ENCODE data around the gene PEX13. TPM values are rescaled to one million over a fixed set of nuclear protein-coding genes. Genes with fewer than 3 reads are reported as not detected.
A peak's percentile ranks its signal among the peaks of the same experiment; 100 is the strongest.

The PEX13 gene
- polyA plus RNA-seq, 4 donors: 10.3 to 28.8 (median 12.1) TPM

- Histone ChIP-seq H3K27me3 (ENCODE audit: control insufficient read depth in 3 of 3, insufficient read depth in 3 of 3, low read length in 3 of 3) (no peaks in the 10 kb centered on the region), H3K36me3 (ENCODE audit: control insufficient read depth in 3 of 3, insufficient read depth in 2 of 3, low read depth in 1 of 3, low read length in 3 of 3) (peaks cover 0 to 15% (median 1%) of the 10 kb centered on the region in 3 donors), H3K4me3 (ENCODE audit: low read depth in 1 of 3, low read length in 3 of 3) (no peak overlapping the region), H3K9me3 (ENCODE audit: control insufficient read depth in 2 of 2, insufficient read depth in 1 of 2, low read depth in 1 of 2, low read length in 1 of 2) (no peaks in the 10 kb centered on the region), H3K27ac (ENCODE audit: low read depth in 1 of 3, low read length in 2 of 3) (no peak overlapping the region), H3K4me1 (ENCODE audit: control insufficient read depth in 3 of 3, insufficient read depth in 2 of 3, low read depth in 1 of 3, low read length in 2 of 3) (no peaks in the 10 kb centered on the region)
- FAIRE-seq (no peak), DNase-seq (no peak)
Measured at GRCh38 chr2:61057562-61057961, 40.0 kb downstream of the PEX13 start.

GRCh38 chr2:61059382-61059781 lies 41.9 kb downstream of the PEX13 start:
- DNase-seq: no peak
- H3K4me1 ChIP-seq (ENCODE audit: control insufficient read depth in 3 of 3, insufficient read depth in 2 of 3, low read depth in 1 of 3, low read length in 2 of 3): no peaks in the 10 kb centered on the region
- H3K9me3 ChIP-seq (ENCODE audit: control insufficient read depth in 2 of 2, insufficient read depth in 1 of 2, low read depth in 1 of 2, low read length in 1 of 2): no peaks in the 10 kb centered on the region
- no peak for FAIRE-seq
- H3K27ac ChIP-seq (ENCODE audit: low read depth in 1 of 3, low read length in 2 of 3): no peak overlapping the region
- H3K27me3 ChIP-seq (ENCODE audit: control insufficient read depth in 3 of 3, insufficient read depth in 3 of 3, low read length in 3 of 3): no peaks in the 10 kb centered on the region
- H3K36me3 ChIP-seq (ENCODE audit: control insufficient read depth in 3 of 3, insufficient read depth in 2 of 3, low read depth in 1 of 3, low read length in 3 of 3): peaks cover 0 to 7% (median 0%) of the 10 kb centered on the region in 3 donors
- H3K4me3 ChIP-seq (ENCODE audit: low read depth in 1 of 3, low read length in 3 of 3): no peak overlapping the region

GRCh38 chr2:61065714-61066709 lies 48.5 kb downstream of the PEX13 start, which contains the start of gene SANBR:
Gene SANBR (plus strand): TSS chr2:61065871. CDS start chr2:61070351, 4,480 bp downstream.
- WGBS, 3 donors: 0 to 1% (median 1%) methylated on average over 58 to 112 of the region's 112 CpGs
- Histone ChIP-seq H3K4me1 (ENCODE audit: control insufficient read depth in 3 of 3, insufficient read depth in 2 of 3, low read depth in 1 of 3, low read length in 2 of 3) (peaks cover 0 to 8% (median 0%) of the 10 kb centered on the region in 3 donors), H3K36me3 (ENCODE audit: control insufficient read depth in 3 of 3, insufficient read depth in 2 of 3, low read depth in 1 of 3, low read length in 3 of 3) (peaks cover 0 to 3% (median 0%) of the 10 kb centered on the region in 3 donors), H3K27ac (ENCODE audit: low read depth in 1 of 3, low read length in 2 of 3) (peak within 1 kb of the TSS; percentile 80 to 92 (median 87)), H3K27me3 (ENCODE audit: control insufficient read depth in 3 of 3, insufficient read depth in 3 of 3, low read length in 3 of 3) (no peaks in the 10 kb centered on the region), H3K4me3 (ENCODE audit: low read depth in 1 of 3, low read length in 3 of 3) (peak within 1 kb of the TSS; percentile 81 to 95 (median 91)), H3K9me3 (ENCODE audit: control insufficient read depth in 2 of 2, insufficient read depth in 1 of 2, low read depth in 1 of 2, low read length in 1 of 2) (no peaks in the 10 kb centered on the region)
- DNase-seq (peak; percentile 95 to 96), FAIRE-seq (no peak)

GRCh38 chr2:61074100-61074499 lies 56.6 kb downstream of the PEX13 start:
- DNase-seq (no peak), FAIRE-seq (no peak)
- H3K4me3 ChIP-seq (ENCODE audit: low read depth in 1 of 3, low read length in 3 of 3): no peak overlapping the region
- H3K4me1 ChIP-seq (ENCODE audit: control insufficient read depth in 3 of 3, insufficient read depth in 2 of 3, low read depth in 1 of 3, low read length in 2 of 3): no peaks in the 10 kb centered on the region
- H3K9me3 ChIP-seq (ENCODE audit: control insufficient read depth in 2 of 2, insufficient read depth in 1 of 2, low read depth in 1 of 2, low read length in 1 of 2): no peaks in the 10 kb centered on the region
- H3K27me3 ChIP-seq (ENCODE audit: control insufficient read depth in 3 of 3, insufficient read depth in 3 of 3, low read length in 3 of 3): no peaks in the 10 kb centered on the region
- 86 to 100% (median 88%) methylated on average over 1 of the region's 1 CpG for WGBS, 3 donors
- peaks cover 2 to 33% (median 2%) of the 10 kb centered on the region in 3 donors for H3K36me3 ChIP-seq (ENCODE audit: control insufficient read depth in 3 of 3, insufficient read depth in 2 of 3, low read depth in 1 of 3, low read length in 3 of 3)
- no peak overlapping the region for H3K27ac ChIP-seq (ENCODE audit: low read depth in 1 of 3, low read length in 2 of 3)

GRCh38 chr2:61085883-61086282 lies 68.4 kb downstream of the PEX13 start:
- peaks cover 0 to 37% (median 2%) of the 10 kb centered on the region in 3 donors for H3K36me3 ChIP-seq (ENCODE audit: control insufficient read depth in 3 of 3, insufficient read depth in 2 of 3, low read depth in 1 of 3, low read length in 3 of 3)
- no peak overlapping the region for H3K4me3 ChIP-seq (ENCODE audit: low read depth in 1 of 3, low read length in 3 of 3)
- no peaks in the 10 kb centered on the region for H3K4me1 ChIP-seq (ENCODE audit: control insufficient read depth in 3 of 3, insufficient read depth in 2 of 3, low read depth in 1 of 3, low read length in 2 of 3)
- FAIRE-seq (no peak), DNase-seq (no peak)
- H3K27ac ChIP-seq (ENCODE audit: low read depth in 1 of 3, low read length in 2 of 3): no peak overlapping the region
- 100% methylated on average over 1 of the region's 1 CpG for WGBS, 3 donors
- H3K9me3 ChIP-seq (ENCODE audit: control insufficient read depth in 2 of 2, insufficient read depth in 1 of 2, low read depth in 1 of 2, low read length in 1 of 2): no peaks in the 10 kb centered on the region
- no peaks in the 10 kb centered on the region for H3K27me3 ChIP-seq (ENCODE audit: control insufficient read depth in 3 of 3, insufficient read depth in 3 of 3, low read length in 3 of 3)

GRCh38 chr2:61089797-61090196 lies 72.3 kb downstream of the PEX13 start:
- FAIRE-seq: no peak
- Histone ChIP-seq H3K4me1 (ENCODE audit: control insufficient read depth in 3 of 3, insufficient read depth in 2 of 3, low read depth in 1 of 3, low read length in 2 of 3) (no peaks in the 10 kb centered on the region), H3K27ac (ENCODE audit: low read depth in 1 of 3, low read length in 2 of 3) (no peak overlapping the region), H3K36me3 (ENCODE audit: control insufficient read depth in 3 of 3, insufficient read depth in 2 of 3, low read depth in 1 of 3, low read length in 3 of 3) (peaks cover 0 to 37% (median 2%) of the 10 kb centered on the region in 3 donors), H3K27me3 (ENCODE audit: control insufficient read depth in 3 of 3, insufficient read depth in 3 of 3, low read length in 3 of 3) (no peaks in the 10 kb centered on the region), H3K9me3 (ENCODE audit: control insufficient read depth in 2 of 2, insufficient read depth in 1 of 2, low read depth in 1 of 2, low read length in 1 of 2) (no peaks in the 10 kb centered on the region), H3K4me3 (ENCODE audit: low read depth in 1 of 3, low read length in 3 of 3) (no peak overlapping the region)
- DNase-seq: no peak

GRCh38 chr2:61090386-61090921 lies 72.9 kb downstream of the PEX13 start:
- H3K9me3 ChIP-seq (ENCODE audit: control insufficient read depth in 2 of 2, insufficient read depth in 1 of 2, low read depth in 1 of 2, low read length in 1 of 2): no peaks in the 10 kb centered on the region
- FAIRE-seq (no peak), DNase-seq (no peak)
- H3K36me3 ChIP-seq (ENCODE audit: control insufficient read depth in 3 of 3, insufficient read depth in 2 of 3, low read depth in 1 of 3, low read length in 3 of 3): peaks cover 0 to 36% (median 2%) of the 10 kb centered on the region in 3 donors
- WGBS, 3 donors: 97 to 98% (median 98%) methylated on average over 5 of the region's 5 CpGs
- H3K27ac ChIP-seq (ENCODE audit: low read depth in 1 of 3, low read length in 2 of 3): no peak overlapping the region
- no peaks in the 10 kb centered on the region for H3K4me1 ChIP-seq (ENCODE audit: control insufficient read depth in 3 of 3, insufficient read depth in 2 of 3, low read depth in 1 of 3, low read length in 2 of 3)
- no peaks in the 10 kb centered on the region for H3K27me3 ChIP-seq (ENCODE audit: control insufficient read depth in 3 of 3, insufficient read depth in 3 of 3, low read length in 3 of 3)
- no peak overlapping the region for H3K4me3 ChIP-seq (ENCODE audit: low read depth in 1 of 3, low read length in 3 of 3)

- H3K4me1 ChIP-seq (ENCODE audit: control insufficient read depth in 3 of 3, insufficient read depth in 2 of 3, low read depth in 1 of 3, low read length in 2 of 3): no peaks in the 10 kb centered on the region
- H3K27ac ChIP-seq (ENCODE audit: low read depth in 1 of 3, low read length in 2 of 3): no peak overlapping the region
- FAIRE-seq (no peak), DNase-seq (no peak)
- no peaks in the 10 kb centered on the region for H3K9me3 ChIP-seq (ENCODE audit: control insufficient read depth in 2 of 2, insufficient read depth in 1 of 2, low read depth in 1 of 2, low read length in 1 of 2)
- peaks cover 0 to 32% (median 2%) of the 10 kb centered on the region in 3 donors for H3K36me3 ChIP-seq (ENCODE audit: control insufficient read depth in 3 of 3, insufficient read depth in 2 of 3, low read depth in 1 of 3, low read length in 3 of 3)
- H3K27me3 ChIP-seq (ENCODE audit: control insufficient read depth in 3 of 3, insufficient read depth in 3 of 3, low read length in 3 of 3): no peaks in the 10 kb centered on the region
- WGBS, 3 donors: 94 to 95% (median 95%) methylated on average over 8 of the region's 8 CpGs
- no peak overlapping the region for H3K4me3 ChIP-seq (ENCODE audit: low read depth in 1 of 3, low read length in 3 of 3)
Measured at GRCh38 chr2:61091485-61091884, 74.0 kb downstream of the PEX13 start.

Measured in small intestine (tissue), 7 donors.